WERI-Rb-1 (cell line): ENCODE results near the gene PLAGL1.

Experiments
- DNase-seq: peaks from one replicate; pipeline ENCODE4 v3.0.0-alpha.2; 2020
- H3K27ac ChIP-seq: fragments of 250-450 bp; sonication (Bioruptor Pico); 2 replicates; pipeline ENCODE4 v1.5.1; 2020; ENCODE audit warnings: mild to moderate bottlenecking, moderate library complexity
- H3K27me3 ChIP-seq: fragments of 250-450 bp; sonication (Bioruptor Pico); 2 replicates; pipeline ENCODE4 v1.5.1; 2021; ENCODE audit warnings: mild to moderate bottlenecking, low read depth, moderate library complexity; ENCODE audit not compliant: insufficient read depth, severe bottlenecking
- H3K36me3 ChIP-seq: fragments of 250-450 bp; sonication (Bioruptor Pico); 2 replicates; pipeline ENCODE4 v1.5.1; 2020; ENCODE audit warnings: mild to moderate bottlenecking, moderate library complexity
- H3K4me3 ChIP-seq: 2 replicates; pipeline ENCODE4 v1.5.1; 2011; ENCODE audit warnings: low read depth, mild to moderate bottlenecking, control low read depth, low read length
- H3K9me3 ChIP-seq: fragments of 250-450 bp; sonication (Bioruptor Pico); 2 replicates; pipeline ENCODE4 v1.5.1; 2021; ENCODE audit warnings: mild to moderate bottlenecking, moderate library complexity; ENCODE audit not compliant: severe bottlenecking
- TF ChIP-seq, protein P1 (sequence below): IDR thresholded peaks from 2 replicates; pipeline ENCODE4 v1.5.1; 2011; ENCODE audit warnings: low read depth, mild to moderate bottlenecking, control low read depth, inconsistent platforms, low read length

The PLAGL1 gene

DNA sequence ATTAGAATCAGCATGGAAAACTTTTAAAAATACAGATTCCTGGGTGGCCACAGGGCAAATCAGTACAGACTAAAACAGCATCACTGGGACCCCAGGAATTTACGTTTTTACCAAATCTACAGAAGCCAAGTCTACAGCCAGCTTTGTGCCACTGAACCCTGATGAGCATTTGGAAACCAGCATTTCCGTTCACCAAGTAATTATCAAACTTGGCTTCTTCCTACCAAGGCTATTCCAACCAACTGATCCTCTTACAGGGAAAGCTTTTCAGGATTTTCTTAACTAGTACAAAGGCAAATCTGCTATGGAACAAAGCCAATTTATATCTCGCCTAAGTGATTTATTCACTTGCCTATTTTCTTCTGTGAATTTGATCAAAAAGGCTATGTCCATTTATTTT is 47.0 kb downstream of the PLAGL1 start:
- Histone ChIP-seq H3K4me3 (peak overlapping the region; percentile 30; the same call in 1 of the 2 replicates), H3K36me3 (no peaks in the 10 kb centered on the region), H3K9me3 (no peaks in the 10 kb centered on the region), H3K27me3 (no peaks in the 10 kb centered on the region), H3K27ac (peak overlapping the region; percentile 76)
- TF ChIP-seq, protein P1, sequence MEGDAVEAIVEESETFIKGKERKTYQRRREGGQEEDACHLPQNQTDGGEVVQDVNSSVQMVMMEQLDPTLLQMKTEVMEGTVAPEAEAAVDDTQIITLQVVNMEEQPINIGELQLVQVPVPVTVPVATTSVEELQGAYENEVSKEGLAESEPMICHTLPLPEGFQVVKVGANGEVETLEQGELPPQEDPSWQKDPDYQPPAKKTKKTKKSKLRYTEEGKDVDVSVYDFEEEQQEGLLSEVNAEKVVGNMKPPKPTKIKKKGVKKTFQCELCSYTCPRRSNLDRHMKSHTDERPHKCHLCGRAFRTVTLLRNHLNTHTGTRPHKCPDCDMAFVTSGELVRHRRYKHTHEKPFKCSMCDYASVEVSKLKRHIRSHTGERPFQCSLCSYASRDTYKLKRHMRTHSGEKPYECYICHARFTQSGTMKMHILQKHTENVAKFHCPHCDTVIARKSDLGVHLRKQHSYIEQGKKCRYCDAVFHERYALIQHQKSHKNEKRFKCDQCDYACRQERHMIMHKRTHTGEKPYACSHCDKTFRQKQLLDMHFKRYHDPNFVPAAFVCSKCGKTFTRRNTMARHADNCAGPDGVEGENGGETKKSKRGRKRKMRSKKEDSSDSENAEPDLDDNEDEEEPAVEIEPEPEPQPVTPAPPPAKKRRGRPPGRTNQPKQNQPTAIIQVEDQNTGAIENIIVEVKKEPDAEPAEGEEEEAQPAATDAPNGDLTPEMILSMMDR: no peak
- no peak for DNase-seq

DNA sequence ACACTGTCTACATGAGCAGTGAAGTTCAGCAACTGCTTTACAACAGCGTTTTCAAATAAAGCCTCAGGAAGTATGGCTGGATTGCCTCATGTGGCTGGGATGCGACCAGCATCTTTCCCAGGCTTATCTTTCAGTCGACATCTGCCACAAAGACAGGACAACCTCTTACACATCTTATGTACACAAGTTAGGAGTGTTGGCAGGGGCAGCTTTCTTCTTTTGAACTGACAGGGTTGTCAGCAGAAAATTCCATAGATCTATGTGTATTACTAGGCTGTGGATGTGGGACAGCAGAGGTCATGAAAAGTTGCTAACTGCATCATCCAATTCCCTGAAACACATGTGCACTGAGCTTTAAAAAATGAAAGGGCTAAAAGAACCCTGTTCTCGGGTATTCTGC is 48.1 kb downstream of the PLAGL1 start:
- Histone ChIP-seq H3K27ac (no peak overlapping the region), H3K4me3 (no peak overlapping the region), H3K9me3 (no peaks in the 10 kb centered on the region), H3K27me3 (no peaks in the 10 kb centered on the region), H3K36me3 (no peaks in the 10 kb centered on the region)
- DNase-seq: no peak
- TF ChIP-seq, protein P1: no peak

DNA sequence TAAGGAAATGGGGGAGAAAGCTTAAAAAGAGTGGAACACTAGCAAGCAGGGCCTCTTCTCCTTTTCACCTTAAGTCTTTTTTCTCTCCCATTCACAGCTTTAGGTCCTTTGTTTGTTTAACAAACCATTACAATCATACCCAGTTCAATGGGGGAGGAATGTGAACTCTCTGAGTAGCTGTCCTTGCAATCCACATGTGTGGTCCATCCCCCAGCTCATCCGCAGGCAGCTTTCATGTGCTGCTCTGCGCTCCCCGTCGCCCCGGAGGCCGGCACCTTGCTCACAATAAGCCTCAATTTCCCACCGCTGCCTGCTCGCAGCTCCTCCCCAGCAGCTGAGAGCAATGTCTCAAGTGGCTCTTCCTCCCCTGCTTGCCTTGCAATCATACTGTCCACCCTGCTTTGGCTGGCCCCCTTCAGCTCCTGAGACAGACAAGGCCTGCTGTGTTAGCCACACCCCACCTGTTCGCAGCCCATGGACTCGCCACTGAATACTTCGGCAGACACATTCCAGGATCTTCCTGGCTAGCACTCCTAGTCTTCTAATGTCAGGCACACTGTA is 49.1 kb downstream of the PLAGL1 start:
- Histone ChIP-seq H3K9me3 (no peaks in the 10 kb centered on the region), H3K27me3 (no peaks in the 10 kb centered on the region), H3K27ac (no peak overlapping the region), H3K36me3 (no peaks in the 10 kb centered on the region), H3K4me3 (no peak overlapping the region)
- no peak for DNase-seq
- TF ChIP-seq, protein P1: no peak

DNA sequence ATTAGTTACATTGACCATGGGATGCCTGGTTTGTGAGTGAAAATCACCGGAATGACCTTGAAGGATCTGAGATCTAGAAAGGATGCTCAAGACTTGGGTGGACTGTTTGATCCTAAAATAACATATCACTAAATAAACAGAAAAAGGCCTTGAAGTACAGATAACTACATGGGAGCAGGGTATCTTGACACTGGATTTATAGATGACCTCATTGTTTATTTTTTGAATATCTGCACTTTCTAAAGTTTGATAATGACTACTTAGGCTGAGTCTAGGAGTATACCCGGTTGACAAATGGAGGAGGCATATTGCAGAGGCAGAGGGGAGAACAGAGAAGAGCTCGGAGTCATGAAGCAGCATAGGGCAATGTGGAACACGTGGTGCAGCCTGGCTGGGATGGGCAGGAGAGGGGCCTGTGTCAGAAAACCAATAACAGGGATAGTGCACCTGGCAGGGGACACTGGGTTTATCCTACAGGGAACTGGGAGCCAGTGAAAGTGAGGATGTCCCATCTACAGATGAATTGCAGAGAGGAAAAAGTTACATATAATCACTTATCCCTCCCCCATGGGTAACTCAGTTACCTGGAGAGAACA is 50.3 kb downstream of the PLAGL1 start:
- H3K27ac ChIP-seq: no peak overlapping the region
- DNase-seq: no peak
- H3K36me3 ChIP-seq: no peaks in the 10 kb centered on the region
- no peak overlapping the region for H3K4me3 ChIP-seq
- TF ChIP-seq, protein P1: no peak
- H3K27me3 ChIP-seq: no peaks in the 10 kb centered on the region
- no peaks in the 10 kb centered on the region for H3K9me3 ChIP-seq

DNA sequence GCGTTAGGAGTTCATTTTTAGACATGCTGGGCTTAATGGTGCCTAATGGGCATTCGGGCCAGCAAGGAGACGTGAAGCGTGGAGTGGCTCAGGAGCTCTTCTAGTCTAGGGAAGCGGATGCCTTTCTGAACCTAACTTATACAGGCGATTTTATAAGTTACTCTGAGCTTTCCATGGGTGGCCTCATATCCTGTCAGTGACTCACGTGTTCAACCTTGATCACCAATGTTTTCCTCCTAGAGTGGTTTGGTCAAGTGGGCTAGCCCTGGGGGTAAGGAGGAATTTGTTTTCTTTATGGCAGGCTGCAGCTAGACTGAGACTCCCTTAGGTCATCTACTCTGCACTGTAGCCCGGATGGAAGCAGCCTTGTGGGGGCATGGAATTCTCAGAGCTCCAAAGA is 52.1 kb downstream of the PLAGL1 start:
- Histone ChIP-seq H3K27ac (no peak overlapping the region), H3K36me3 (no peaks in the 10 kb centered on the region), H3K27me3 (no peaks in the 10 kb centered on the region), H3K4me3 (no peak overlapping the region), H3K9me3 (no peaks in the 10 kb centered on the region)
- DNase-seq: no peak
- TF ChIP-seq, protein P1: no peak

DNA sequence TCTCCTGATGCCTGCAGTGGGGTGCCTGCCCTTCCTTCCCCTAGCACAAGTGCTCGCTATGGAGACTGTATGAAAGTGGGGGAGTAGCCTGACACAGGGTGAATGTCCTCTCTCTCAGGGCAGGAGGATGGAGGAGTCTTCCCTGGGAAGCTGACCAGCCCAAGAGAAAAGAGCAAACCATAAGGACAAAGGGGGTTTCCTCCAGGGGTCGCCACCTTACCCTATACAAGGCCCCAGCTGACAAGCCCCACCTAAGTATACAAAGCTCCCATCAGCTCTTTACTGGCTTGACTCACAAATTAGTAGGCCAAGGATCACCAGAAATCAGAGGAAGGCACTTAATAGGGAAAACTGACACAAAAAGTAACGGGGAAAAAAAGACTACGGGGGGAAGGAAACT is 54.1 kb downstream of the PLAGL1 start:
- TF ChIP-seq, protein P1: 0 out of 2 replicates have a peak, but pooled peaks have one; percentile 13

More for the DNA sequence above, 54.1 kb downstream of the PLAGL1 start:
- no peaks in the 10 kb centered on the region for H3K36me3 ChIP-seq
- H3K9me3 ChIP-seq: no peaks in the 10 kb centered on the region
- DNase-seq: no peak
- no peak overlapping the region for H3K27ac ChIP-seq
- H3K27me3 ChIP-seq: no peaks in the 10 kb centered on the region
- H3K4me3 ChIP-seq: no peak overlapping the region
